HEK293 (cell line): ENCODE results near the gene NDUFC2.

ENCODE experiments used
- ATF2 ChIP-seq: fragments of 450-650 bp; formaldehyde crosslinking; IDR thresholded peaks from 2 replicates; pipeline ENCODE4 v1.5.1; 2016; ENCODE audit warnings: missing biosample characterization, missing genetic modification characterization, low read depth
- CTCF ChIP-seq: fragments of 450-650 bp; formaldehyde crosslinking; IDR thresholded peaks from 2 replicates; pipeline ENCODE4 v1.5.1; 2016; ENCODE audit warnings: missing biosample characterization, missing genetic modification characterization
- MEIS1 ChIP-seq: sonication (generic); formaldehyde crosslinking; IDR thresholded peaks from 2 replicates; pipeline ENCODE4 v1.8.1; 2022; ENCODE audit warnings: missing genetic modification reagents, mild to moderate bottlenecking, borderline replicate concordance
- SP2 ChIP-seq: fragments of 450-650 bp; formaldehyde crosslinking; IDR thresholded peaks from 2 replicates; pipeline ENCODE4 v1.5.1; 2016; ENCODE audit warnings: missing biosample characterization, missing genetic modification characterization
- ZBTB21 ChIP-seq: fragments of 450-650 bp; formaldehyde crosslinking; IDR thresholded peaks from 2 replicates; pipeline ENCODE4 v1.5.1; 2017; ENCODE audit warnings: missing biosample characterization, missing genetic modification characterization
- ZNF24 ChIP-seq: fragments of 450-650 bp; formaldehyde crosslinking; IDR thresholded peaks from 2 replicates; pipeline ENCODE4 v1.5.1; 2016; ENCODE audit warnings: missing biosample characterization, missing genetic modification characterization
- ZNF76 ChIP-seq: fragments of 450-650 bp; formaldehyde crosslinking; IDR thresholded peaks from 2 replicates; pipeline ENCODE4; 2016; ENCODE audit warnings: low read depth, missing biosample characterization, missing genetic modification characterization, borderline replicate concordance
- ZNF785 ChIP-seq: fragments of 450-650 bp; formaldehyde crosslinking; IDR thresholded peaks from 2 replicates; pipeline ENCODE4 v1.5.1; 2016; ENCODE audit warnings: missing biosample characterization, missing genetic modification characterization

- TF ChIP-seq ATF2 (tag by site-specific recombination) (no peak), ZNF785 (tag by site-specific recombination) (no peak), SP2 (tag by site-specific recombination) (no peak), CTCF (no peak), MEIS1 (CRISPR knock-in tag) (no peak), ZBTB21 (no peak), ZNF76 (tag by site-specific recombination) (no peak), ZNF24 (tag by site-specific recombination) (no peak)
These were observed 19.1 kb downstream of the NDUFC2 start for GRCh38 chr11:78060533-78060932.
